ENCODE measurements around the gene CFAP61.

- TF ChIP-seq ARHGAP35 (IDR thresholded peaks at IDR 0.05; ENCODE audit: partially characterized antibody) (no peak), SMARCC2 (IDR thresholded peaks at IDR 0.05; ENCODE audit: low read depth) (no peak), MLX (CRISPR knock-in tag; conservative IDR thresholded peaks at IDR 0.05) (no peak), GABPA (tag; conservative IDR thresholded peaks at IDR 0.05; ENCODE audit: low read depth) (no peak), ATF2 (CRISPR knock-in tag; IDR thresholded peaks at IDR 0.05) (no peak), ZNF121 (CRISPR knock-in tag; conservative IDR thresholded peaks at IDR 0.05) (no peak), MXI1 (IDR thresholded peaks at IDR 0.05; ENCODE audit: low read depth, low read length) (no peak), HMGXB4 (CRISPR knock-in tag; IDR thresholded peaks at IDR 0.05) (no peak)
- TF ChIP-seq, protein P1, sequence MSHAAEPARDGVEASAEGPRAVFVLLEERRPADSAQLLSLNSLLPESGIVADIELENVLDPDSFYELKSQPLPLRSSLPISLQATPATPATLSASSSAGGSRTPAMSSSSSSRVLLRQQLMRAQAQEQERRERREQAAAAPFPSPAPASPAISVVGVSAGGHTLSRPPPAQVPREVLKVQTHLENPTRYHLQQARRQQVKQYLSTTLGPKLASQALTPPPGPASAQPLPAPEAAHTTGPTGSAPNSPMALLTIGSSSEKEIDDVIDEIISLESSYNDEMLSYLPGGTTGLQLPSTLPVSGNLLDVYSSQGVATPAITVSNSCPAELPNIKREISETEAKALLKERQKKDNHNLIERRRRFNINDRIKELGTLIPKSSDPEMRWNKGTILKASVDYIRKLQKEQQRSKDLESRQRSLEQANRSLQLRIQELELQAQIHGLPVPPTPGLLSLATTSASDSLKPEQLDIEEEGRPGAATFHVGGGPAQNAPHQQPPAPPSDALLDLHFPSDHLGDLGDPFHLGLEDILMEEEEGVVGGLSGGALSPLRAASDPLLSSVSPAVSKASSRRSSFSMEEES (CRISPR knock-in tag; IDR thresholded peaks at IDR 0.05) = no peak
- TF ChIP-seq, protein P2, sequence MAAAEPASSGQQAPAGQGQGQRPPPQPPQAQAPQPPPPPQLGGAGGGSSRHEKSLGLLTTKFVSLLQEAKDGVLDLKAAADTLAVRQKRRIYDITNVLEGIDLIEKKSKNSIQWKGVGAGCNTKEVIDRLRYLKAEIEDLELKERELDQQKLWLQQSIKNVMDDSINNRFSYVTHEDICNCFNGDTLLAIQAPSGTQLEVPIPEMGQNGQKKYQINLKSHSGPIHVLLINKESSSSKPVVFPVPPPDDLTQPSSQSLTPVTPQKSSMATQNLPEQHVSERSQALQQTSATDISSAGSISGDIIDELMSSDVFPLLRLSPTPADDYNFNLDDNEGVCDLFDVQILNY (CRISPR knock-in tag; IDR thresholded peaks at IDR 0.05) = no peak
- TF ChIP-seq, protein P3, sequence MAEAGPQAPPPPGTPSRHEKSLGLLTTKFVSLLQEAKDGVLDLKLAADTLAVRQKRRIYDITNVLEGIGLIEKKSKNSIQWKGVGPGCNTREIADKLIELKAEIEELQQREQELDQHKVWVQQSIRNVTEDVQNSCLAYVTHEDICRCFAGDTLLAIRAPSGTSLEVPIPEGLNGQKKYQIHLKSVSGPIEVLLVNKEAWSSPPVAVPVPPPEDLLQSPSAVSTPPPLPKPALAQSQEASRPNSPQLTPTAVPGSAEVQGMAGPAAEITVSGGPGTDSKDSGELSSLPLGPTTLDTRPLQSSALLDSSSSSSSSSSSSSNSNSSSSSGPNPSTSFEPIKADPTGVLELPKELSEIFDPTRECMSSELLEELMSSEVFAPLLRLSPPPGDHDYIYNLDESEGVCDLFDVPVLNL (CRISPR knock-in tag; IDR thresholded peaks at IDR 0.05; ENCODE audit: low read depth) = no peak
Observed at GRCh38 chr20:20196610-20197009, 144.3 kb downstream of the CFAP61 start.
